NCI-H526 (cell line): ENCODE data around the gene USP20.

Experiments used
- DNase-seq, 2 experiments: peaks; one replicate each; lab custom pipeline; 2025; lab: John Stamatoyannopoulos, UW

The USP20 gene

DNA sequence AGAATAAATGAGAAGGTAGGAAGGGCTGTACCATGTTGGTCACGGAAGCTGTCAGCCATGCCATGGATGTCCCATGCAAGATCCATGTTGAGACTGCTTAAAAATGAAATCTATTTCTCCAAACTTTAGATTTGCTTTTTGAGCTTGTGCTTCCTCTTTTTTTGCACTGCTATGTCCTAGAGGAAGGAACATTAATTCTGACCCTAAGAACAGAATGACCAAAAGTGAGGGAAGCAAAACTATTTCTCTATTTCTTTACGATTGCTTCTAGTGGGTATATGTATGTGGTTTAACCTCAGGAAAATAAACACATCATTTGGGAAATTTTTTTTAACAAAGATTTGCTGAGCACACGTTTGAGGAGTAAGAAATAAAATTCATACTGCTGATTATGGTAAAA lies 84.6 kb downstream of the USP20 start:
- DNase-seq = no peak

DNA sequence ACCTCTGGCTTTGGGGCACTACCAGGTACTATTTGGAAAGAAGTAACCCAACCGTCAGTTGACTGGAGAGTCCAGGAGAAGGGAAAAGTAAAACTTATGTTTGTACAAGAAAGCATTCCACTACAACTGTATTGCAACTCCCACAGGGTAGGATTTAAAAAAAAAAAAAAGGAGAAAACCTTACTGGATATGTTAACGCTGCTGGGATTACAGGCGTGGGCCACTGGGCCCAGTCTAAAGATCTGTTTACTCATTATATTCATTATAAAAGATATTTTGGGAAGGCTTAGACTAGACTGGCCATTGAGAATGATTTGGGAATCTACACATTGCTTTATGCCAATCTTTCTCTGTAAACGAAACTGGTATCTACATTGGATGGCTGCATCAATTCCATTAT lies 86.6 kb downstream of the USP20 start:
- DNase-seq = no peak

DNA sequence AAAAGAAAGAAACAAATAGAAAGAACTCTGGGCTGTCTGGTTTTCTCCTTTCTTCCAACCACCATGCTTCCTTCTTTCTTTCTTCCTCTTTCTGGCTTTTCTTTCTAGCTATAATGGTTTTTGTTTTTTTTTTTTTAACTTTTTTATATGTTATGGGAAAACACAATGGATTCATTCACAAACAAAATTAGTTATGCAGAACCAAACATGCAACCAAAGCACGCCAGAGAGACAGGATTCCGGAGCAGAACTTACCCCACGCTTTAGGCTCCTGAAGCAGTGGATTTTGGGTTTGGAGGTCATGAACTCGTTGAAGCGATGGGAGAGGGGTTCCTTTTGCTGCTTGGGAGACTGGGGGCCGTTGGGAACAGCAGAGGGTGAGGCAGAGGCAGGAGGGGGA lies 88.3 kb downstream of the USP20 start:
- DNase-seq = no peak

DNA sequence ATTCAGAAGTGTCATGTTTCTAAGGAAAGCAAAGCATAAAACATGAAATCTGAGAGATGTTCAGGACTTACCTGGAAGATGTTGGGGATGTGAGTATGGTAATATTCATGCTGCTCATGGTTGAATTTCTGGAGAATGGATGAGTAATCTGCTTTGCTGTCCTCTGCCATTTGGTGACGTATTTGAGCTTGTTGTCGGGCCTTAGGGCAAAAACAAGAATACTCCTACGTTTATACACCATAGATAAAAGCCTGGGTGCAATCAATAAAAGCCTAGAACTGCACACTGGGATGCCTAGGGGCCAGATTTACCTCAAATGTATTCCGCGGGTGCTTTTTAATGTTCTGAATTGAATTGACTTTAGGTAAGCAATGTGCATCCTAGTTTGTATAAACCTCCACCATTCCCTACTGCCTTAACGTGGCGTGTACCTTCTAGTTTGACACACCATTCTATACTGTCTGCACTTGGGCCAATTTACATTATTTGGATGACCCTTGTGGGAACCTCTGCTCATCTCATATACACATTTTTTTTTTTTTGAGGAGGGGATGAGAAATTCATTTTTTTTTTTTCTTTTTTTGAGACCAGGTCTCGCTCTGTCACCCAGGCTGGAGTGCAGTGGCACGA lies 94.4 kb downstream of the USP20 start:
- no peak for DNase-seq

DNA sequence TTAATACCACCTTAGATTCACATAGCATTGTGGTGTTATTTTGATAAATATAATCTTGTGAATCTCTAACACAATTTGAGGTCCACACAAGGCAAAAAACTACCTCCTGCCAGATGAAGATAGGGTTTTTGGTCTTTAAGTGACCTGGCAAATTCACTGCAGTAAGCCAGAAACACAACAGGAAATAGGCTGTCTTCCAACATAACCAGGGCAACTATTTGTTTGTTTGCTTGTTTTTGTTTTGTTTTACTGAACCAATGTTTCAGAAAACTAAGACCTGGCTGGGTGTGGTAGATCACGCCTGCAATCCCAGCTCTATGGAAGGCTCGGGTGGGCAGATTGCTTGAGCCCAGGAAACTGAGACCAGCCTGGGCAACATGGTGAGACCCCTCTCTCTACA lies 95.5 kb downstream of the USP20 start:
- no peak for DNase-seq
